Heart right ventricle (tissue), 16 donors: ENCODE measurements around the gene NECAB3. TPM values are rescaled to one million over a fixed set of nuclear protein-coding genes. Genes with fewer than 3 reads are reported as not detected.

Source experiments
- ATAC-seq, 8 donors: fragments of 200-7000 bp; cut with Tn5 transposase; one replicate each; pipeline ENCODE4 v1.9.1; 2020; ENCODE audit warnings: mild to moderate bottlenecking in 8 of 8, moderate library complexity in 8 of 8, moderate number of reproducible peaks in 1 of 8
- DNase-seq, 2 donors: peaks; one replicate each; pipeline ENCODE4 v3.0.0-alpha.2; 2020
- H3K27ac ChIP-seq, 10 donors: fragments of 200-600 bp; sonication (generic) in 2 of 10; one replicate each; pipeline versions ENCODE4 v1.5.0 to v1.8.0; 2020 to 2022; ENCODE audit warnings: mild to moderate bottlenecking in 3 of 10
- H3K27me3 ChIP-seq, 7 donors: fragments of 200-600 bp; one replicate each; pipeline ENCODE4 v1.8.0; 2021 to 2022; ENCODE audit warnings: mild to moderate bottlenecking in 2 of 7
- H3K36me3 ChIP-seq, 9 donors: fragments of 200-600 bp; sonication (generic) in 1 of 9; one replicate each; pipeline versions ENCODE4 v1.5.0 to v1.8.0; 2020 to 2022; ENCODE audit warnings: mild to moderate bottlenecking in 2 of 9
- H3K4me1 ChIP-seq, 9 donors: fragments of 200-600 bp; sonication (generic) in 1 of 9; one replicate each; pipeline versions ENCODE4 v1.5.0 to v1.8.0; 2020 to 2022; ENCODE audit warnings: mild to moderate bottlenecking in 4 of 9
- H3K4me3 ChIP-seq, 10 donors: fragments of 200-600 bp; sonication (generic) in 2 of 10; one replicate each; pipeline versions ENCODE4 v1.5.0 to v1.8.0; 2020 to 2022; ENCODE audit warnings: mild to moderate bottlenecking in 7 of 10, moderate library complexity in 2 of 10
- H3K9me3 ChIP-seq, 11 donors: fragments of 200-600 bp in 10 of 11; sonication (generic) in 2 of 11; one replicate each; pipeline versions ENCODE4 v1.5.0 to v1.8.0; 2013 to 2022; ENCODE audit warnings: mild to moderate bottlenecking in 2 of 11, control low read depth in 1 of 11, moderate library complexity in 1 of 11
- CTCF ChIP-seq, 9 donors: fragments of 200-600 bp; sonication (generic) in 2 of 9; IDR thresholded peaks; one replicate each; pipeline versions ENCODE4 v1.5.0 to v1.8.0; 2021 to 2022; ENCODE audit warnings: antibody characterized with exemption in 9 of 9, mild to moderate bottlenecking in 5 of 9, moderate library complexity in 1 of 9
- WGBS, 2 donors: extraction: QIAGEN DNeasy Blood & Tissue Kit; methylation state at CpG; one replicate each; pipeline ENCODE4 v1.1.7; 2013; ENCODE audit warnings: inconsistent platforms in 1 of 2; 5-methylcytosine and 5-hydroxymethylcytosine counted together
- intact Hi-C, 10 donors: fragments of 100-400 bp; cut with DNase I; formaldehyde crosslinking; loops; one replicate each; pipeline versions ENCODE4 v1.11.1 to v1.14.2; 2022
- polyA plus RNA-seq, 2 donors: library from polyadenylated mRNA; stranded (reverse); fragments of 200-250 nt; gene quantifications; one replicate each; pipeline ENCODE4 v1.2.3, GENCODE V29; 2013
- total RNA-seq, 10 donors: library from RNA; stranded (reverse); fragmentation: NEBNext Ultra II Directional in 3 of 10; extraction: Animal tissue kit (Norgen Biotek cat#: 25700) in 3 of 10; gene quantifications; one replicate each; pipeline versions ENCODE4 v1.2.1 to v1.2.4, GENCODE V29; 2021 to 2023
- donor health status: Arrhythmogenic right ventricular cardiomyopathy.
- donor health status: ischemic (EF 13 %, LVEDD 7.1; RV severe dilation, severe dysfunction).
- donor health status: healthy with polysubstance abuse.
- donor health status: DM: no; HTN: yes; CAD: no.
- donor health status: DM: no; HTN: no; CAD: no.
- donor health status: ischemic (EF 25% LVEDD 6.9; RV normal size, moderate dysfunction).
- donor health status: ischemic (EF 25% LVEDD 5.7; RV mildly dilated, moderate dysfunction).
- donor health status: healthy.
- donor health status: DM: yes; HTN: yes; CAD: no.
- donor health status: Ischemic cardiomyopathy.
- donor health status: ischemic (EF 35%, LVEDD 5.7; RV mildly dilated, moderate dysfunction).
- donor health status: nonischemic (EF 11% LVEDD 7.7; RV severe dilation, severe dysfunction).
- donor health status: DM: yes; HTN: yes; CAD: no.
- donor health status: PGD.
- donor health status: ischemic (EF 29% LVEDD 5.4; RV normal size, mild dysfunction).
- donor health status: nonischemic (EF 23%, LVEDD 6.1; RV moderate dilation, normal function).

The NECAB3 gene
- total and polyA plus RNA-seq, 12 donors: 36.6 to 92.8 (median 77.2) TPM

GRCh38 chr20:33676121-33676520 is 1.9 kb upstream of the NECAB3 start:
- peak overlapping the region in 4 of 10 donors; percentile 11 to 94 (median 83) for H3K27ac ChIP-seq
- peaks cover 9 to 42% (median 28%) of the 10 kb centered on the region in 9 donors for H3K4me1 ChIP-seq
- no peak overlapping the region for H3K4me3 ChIP-seq
- intact Hi-C loops: loop anchor here in 1 of 10 donors (5.0 kb wide), 1 partner anchor 56 kb away; the partner anchor contains the start of gene ZNF341
- no peak for TF ChIP-seq CTCF (IDR thresholded peaks at IDR 0.05)
- DNase-seq: no peak
- peaks cover 0 to 7% (median 5%) of the 10 kb centered on the region in 9 donors for H3K36me3 ChIP-seq
- 94 to 95% methylated on average over 11 of the region's 11 CpGs for WGBS, 2 donors
- no peaks in the 10 kb centered on the region for H3K27me3 ChIP-seq
- no peak for ATAC-seq
- no peaks in the 10 kb centered on the region for H3K9me3 ChIP-seq

GRCh38 chr20:33675136-33675959 is 1.1 kb upstream of the NECAB3 start:
- DNase-seq (no peak), ATAC-seq (peak in 2 of 8 donors; percentile 0 to 7)
- Histone ChIP-seq H3K9me3 (no peaks in the 10 kb centered on the region), H3K36me3 (peaks cover 0 to 13% (median 5%) of the 10 kb centered on the region in 9 donors), H3K27me3 (no peaks in the 10 kb centered on the region), H3K4me3 (peak overlapping the region in 7 of 10 donors; percentile 57 to 92 (median 72)), H3K4me1 (peaks cover 9 to 45% (median 28%) of the 10 kb centered on the region in 9 donors), H3K27ac (peak overlapping the region; percentile 73 to 94 (median 85))
- TF ChIP-seq CTCF (IDR thresholded peaks at IDR 0.05): no peak
- intact Hi-C loops: loop anchor here in 1 of 10 donors (5.0 kb wide), 1 partner anchor 57 kb away; the partner anchor contains the start of gene ZNF341
- WGBS, 2 donors: 48 to 59% methylated on average over 16 of the region's 16 CpGs

DNA sequence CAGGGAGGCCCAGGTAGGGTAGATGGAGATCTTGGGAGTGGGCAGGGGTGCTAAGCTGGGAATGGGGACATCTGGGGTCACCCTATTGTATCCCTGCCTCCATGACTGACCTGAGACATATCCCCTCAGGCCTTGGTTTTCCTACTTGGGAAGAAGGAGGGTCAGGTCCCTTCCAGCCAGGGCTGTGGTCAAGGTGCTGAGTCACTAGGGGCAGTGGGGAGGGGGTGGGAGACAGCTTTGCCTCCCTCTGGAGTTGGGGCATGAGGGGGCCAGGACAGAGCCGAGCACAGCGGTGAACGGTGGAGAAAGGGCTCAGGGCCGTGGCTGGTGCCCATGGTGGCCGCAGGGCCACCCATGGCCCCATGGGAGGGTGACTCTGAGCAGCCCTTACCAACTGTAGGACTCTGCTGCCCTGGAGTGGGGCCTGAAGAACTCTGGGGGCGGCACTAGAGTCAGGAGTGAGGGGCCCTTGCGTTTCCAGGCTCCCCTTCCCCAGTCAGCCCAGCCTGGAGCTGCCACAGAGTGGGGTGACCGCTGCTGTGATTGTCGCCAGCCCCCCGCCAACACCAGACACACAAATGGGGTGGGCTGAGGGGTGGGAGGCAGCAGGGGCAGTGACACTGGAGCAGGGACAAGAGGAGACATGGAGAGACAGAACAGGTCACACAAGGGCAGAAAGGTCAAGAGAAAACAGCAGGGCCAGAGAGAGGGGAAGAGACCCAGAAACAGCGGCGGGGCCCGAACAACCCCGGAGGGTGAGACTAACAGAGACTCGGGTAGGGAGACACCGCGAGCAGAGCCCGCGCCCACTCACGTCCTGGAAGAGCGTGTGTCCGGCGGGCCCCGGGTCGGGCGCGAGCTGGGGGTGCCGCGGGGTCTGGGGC is 576 bp downstream of the NECAB3 start:
- H3K4me1 ChIP-seq: peaks cover 9 to 53% (median 28%) of the 10 kb centered on the region in 9 donors
- DNase-seq: no peak
- no peaks in the 10 kb centered on the region for H3K27me3 ChIP-seq
- no peak for TF ChIP-seq CTCF (IDR thresholded peaks at IDR 0.05)
- peak overlapping the region; percentile 56 to 92 (median 71) for H3K4me3 ChIP-seq
- ATAC-seq: peak in 5 of 8 donors; percentile 3 to 31 (median 11)
- intact Hi-C loops: loop anchor here in 1 of 10 donors (5.0 kb wide), 1 partner anchor 59 kb away; the partner anchor contains the start of gene ZNF341
- H3K9me3 ChIP-seq: no peaks in the 10 kb centered on the region
- peak overlapping the region; percentile 73 to 94 (median 85) for H3K27ac ChIP-seq
- peaks cover 0 to 30% (median 5%) of the 10 kb centered on the region in 9 donors for H3K36me3 ChIP-seq
- WGBS, 2 donors: 9 to 17% methylated on average over 28 to 29 of the region's 29 CpGs

- DNase-seq: no peak
- intact Hi-C loops: loop anchor here in 1 of 10 donors (5.0 kb wide), 1 partner anchor 59 kb away; the partner anchor contains the start of gene ZNF341
- H3K4me1 ChIP-seq: peaks cover 13 to 57% (median 34%) of the 10 kb centered on the region in 9 donors
- peak in 1 of 8 donors; percentile 0 for ATAC-seq
- no peaks in the 10 kb centered on the region for H3K27me3 ChIP-seq
- H3K9me3 ChIP-seq: no peaks in the 10 kb centered on the region
- H3K36me3 ChIP-seq: peaks cover 0 to 30% (median 5%) of the 10 kb centered on the region in 9 donors
- H3K4me3 ChIP-seq: peak overlapping the region; percentile 56 to 92 (median 71)
- no peak for TF ChIP-seq CTCF (IDR thresholded peaks at IDR 0.05)
- peak overlapping the region in 8 of 10 donors; percentile 79 to 94 (median 86) for H3K27ac ChIP-seq
- 60 to 71% methylated on average over 4 of the region's 4 CpGs for WGBS, 2 donors
These were observed 1.2 kb downstream of the NECAB3 start for GRCh38 chr20:33673114-33673409.
